HepG2 (cell line): Measurements from ENCODE around the gene ZNF394. TPM values are rescaled to one million over a fixed set of nuclear protein-coding genes. Genes with fewer than 3 reads are reported as not detected.

Experiments used
- AGO2 ChIP-seq: fragments of 200-400 bp; formaldehyde crosslinking; optimal IDR thresholded peaks from 2 replicates; pipeline ENCODE3; 2017; ENCODE audit warnings: mild to moderate bottlenecking, low read depth, low read length, moderate library complexity
- FOXO4 ChIP-seq: sonication (generic); formaldehyde crosslinking; conservative IDR thresholded peaks from 2 replicates; pipeline ENCODE4 v1.8.1; 2023; ENCODE audit warnings: missing genetic modification reagents
- GABPB1 ChIP-seq: IDR thresholded peaks from 2 replicates; pipeline ENCODE4 v1.6.1; 2016; ENCODE audit warnings: mild to moderate bottlenecking, missing genetic modification reagents, moderate library complexity, missing compliant biosample characterization
- LRRFIP1 ChIP-seq: sonication (generic); formaldehyde crosslinking; conservative IDR thresholded peaks from 2 replicates; pipeline ENCODE4 v1.4.0; 2020; ENCODE audit warnings: missing genetic modification reagents
- MAFK ChIP-seq, 2 experiments: IDR thresholded peaks in 1 of 2; conservative IDR thresholded peaks in 1 of 2; 2 replicates each; pipeline ENCODE4 v1.6.1; 2011; ENCODE audit warnings: improper control_type of control experiment in 2 of 2, low read length in 2 of 2
- MED1 ChIP-seq: sonication (generic); formaldehyde crosslinking; IDR thresholded peaks from 2 replicates; pipeline ENCODE4 v1.4.0; 2020; ENCODE audit warnings: missing genetic modification reagents
- MLXIP ChIP-seq: sonication (generic); formaldehyde crosslinking; IDR thresholded peaks from 2 replicates; pipeline ENCODE4 v1.9.0; 2021; ENCODE audit warnings: missing genetic modification reagents, borderline replicate concordance
- NFATC3 ChIP-seq: sonication (generic); formaldehyde crosslinking; IDR thresholded peaks from 2 replicates; pipeline ENCODE4 v1.5.1; 2020; ENCODE audit warnings: mild to moderate bottlenecking, missing genetic modification reagents
- NFIC ChIP-seq: IDR thresholded peaks from 2 replicates; pipeline ENCODE4 v1.6.1; 2012; ENCODE audit warnings: mild to moderate bottlenecking, low read length, inconsistent platforms
- PLRG1 ChIP-seq: fragments of 450-650 bp; conservative IDR thresholded peaks from 2 replicates; pipeline ENCODE4 v1.6.1; 2016
- SETDB1 ChIP-seq: sonication (generic); formaldehyde crosslinking; IDR thresholded peaks from 2 replicates; pipeline ENCODE4 v1.5.1; 2020; ENCODE audit warnings: missing genetic modification reagents, mild to moderate bottlenecking, borderline replicate concordance
- SP2 ChIP-seq: sonication (generic); formaldehyde crosslinking; IDR thresholded peaks from 2 replicates; pipeline ENCODE4 v1.5.1; 2020; ENCODE audit warnings: mild to moderate bottlenecking, missing genetic modification reagents
- TAF1 ChIP-seq: sonication (generic); formaldehyde crosslinking; IDR thresholded peaks from 2 replicates; pipeline ENCODE4 v1.4.0; 2020; ENCODE audit warnings: missing genetic modification reagents
- TSC22D2 ChIP-seq: sonication (generic); formaldehyde crosslinking; IDR thresholded peaks from 2 replicates; pipeline ENCODE4 v1.5.1; 2020; ENCODE audit warnings: missing genetic modification reagents, mild to moderate bottlenecking, borderline replicate concordance
- ZBTB42 ChIP-seq: sonication (generic); formaldehyde crosslinking; IDR thresholded peaks from 2 replicates; pipeline ENCODE4 v1.5.0; 2020; ENCODE audit warnings: mild to moderate bottlenecking, missing genetic modification reagents
- ZNF441 ChIP-seq: sonication (generic); formaldehyde crosslinking; IDR thresholded peaks from 2 replicates; pipeline ENCODE4 v1.7.0; 2021; ENCODE audit warnings: missing genetic modification reagents, borderline replicate concordance
- ZNF510 ChIP-seq: sonication (generic); formaldehyde crosslinking; IDR thresholded peaks from 2 replicates; pipeline ENCODE4 v1.4.0; 2020; ENCODE audit warnings: low read depth, mild to moderate bottlenecking, missing genetic modification reagents
- ZNF543 ChIP-seq: sonication (generic); formaldehyde crosslinking; IDR thresholded peaks from 2 replicates; pipeline ENCODE4 v1.4.0; 2020; ENCODE audit warnings: mild to moderate bottlenecking, missing genetic modification reagents
- ZNF576 ChIP-seq: sonication (generic); formaldehyde crosslinking; IDR thresholded peaks from 2 replicates; pipeline ENCODE4 v1.4.0; 2020; ENCODE audit warnings: mild to moderate bottlenecking, missing genetic modification reagents
- ZNF616 ChIP-seq: sonication (generic); formaldehyde crosslinking; IDR thresholded peaks from 2 replicates; pipeline ENCODE4 v1.5.0; 2020; ENCODE audit warnings: low read depth, mild to moderate bottlenecking, missing genetic modification reagents
- ZNF780A ChIP-seq: sonication (generic); formaldehyde crosslinking; IDR thresholded peaks from 2 replicates; pipeline ENCODE4 v1.8.0; 2022; ENCODE audit warnings: mild to moderate bottlenecking, missing genetic modification reagents, moderate library complexity
- ZSCAN22 ChIP-seq: sonication (generic); formaldehyde crosslinking; IDR thresholded peaks from 2 replicates; pipeline ENCODE4 v1.4.0; 2020; ENCODE audit warnings: mild to moderate bottlenecking, missing genetic modification reagents
- ZSCAN29 ChIP-seq: sonication (generic); formaldehyde crosslinking; conservative IDR thresholded peaks from 2 replicates; pipeline ENCODE4 v1.4.0; 2020; ENCODE audit warnings: mild to moderate bottlenecking, missing genetic modification reagents
- polyA plus RNA-seq, 8 experiments: library from polyadenylated mRNA; depleted of rRNA in 3 of 8; stranded (reverse) in 7 of 8; unstranded in 1 of 8; fragments of >200 nt; fragmentation: Illumina TruSeq in 4 of 8; extraction: Trizol in 4 of 8; gene quantifications; 2 replicates each; pipeline versions ENCODE4 v1.2.1 to v1.2.3, GENCODE V29; 2011 to 2016; ENCODE audit warnings: low read depth in 4 of 8, missing spikeins in 1 of 8, mixed read lengths in 1 of 8; ENCODE audit not compliant: insufficient read depth in 1 of 8
- total RNA-seq, 5 experiments: library from RNA; depleted of rRNA; stranded (reverse); fragments of >200 nt; fragmentation: Illumina TruSeq; extraction: Trizol; gene quantifications; 2 replicates each; pipeline ENCODE4 v1.2.3, GENCODE V29; 2016; ENCODE audit warnings: low read depth in 1 of 5

ZNF394 gene
- total and polyA plus RNA-seq, 2 of the 13 experiments (the other 11 are each of a cell fraction or from before 2014, with no cell fraction given) = 7.8 to 19.6 TPM

GRCh38 chr7:99504603-99505323 is 4.7 kb upstream of the ZNF394 start, which contains the start of gene ZKSCAN5 (continued):
- TF ChIP-seq ZNF543 (CRISPR knock-in tag) = peak; percentile 32; the same call in 1 of the 2 replicates
- no peak for TF ChIP-seq ZNF780A (CRISPR knock-in tag)
- peak; percentile 85 for TF ChIP-seq SP2 (CRISPR knock-in tag)
- TF ChIP-seq GABPB1 (CRISPR knock-in tag) = peak; percentile 94
- TF ChIP-seq NFIC = no peak
- no peak for TF ChIP-seq ZNF616
- no peak for TF ChIP-seq ZSCAN22 (CRISPR knock-in tag)
- peak; percentile 90 for TF ChIP-seq ZSCAN29 (CRISPR knock-in tag)
- no peak for TF ChIP-seq LRRFIP1
- no peak for TF ChIP-seq ZNF441 (CRISPR knock-in tag)
- no peak for TF ChIP-seq MED1
- TF ChIP-seq ZNF576 = no peak
- no peak for TF ChIP-seq FOXO4 (CRISPR knock-in tag)
- no peak for TF ChIP-seq PLRG1
- no peak for TF ChIP-seq AGO2
- TF ChIP-seq TSC22D2 (CRISPR knock-in tag) = no peak
- TF ChIP-seq TAF1 (CRISPR knock-in tag) = peak; percentile 74; the same call in 1 of the 2 replicates
- TF ChIP-seq MLXIP (CRISPR knock-in tag) = no peak
- peak; percentile 46; the same call in 1 of the 2 replicates for TF ChIP-seq ZNF510 (CRISPR knock-in tag)
- TF ChIP-seq ZBTB42 (CRISPR knock-in tag) = no peak
- TF ChIP-seq NFATC3 (CRISPR knock-in tag) = 0 out of 2 replicates have a peak, but pooled peaks have one; percentile 66
- TF ChIP-seq SETDB1 (CRISPR knock-in tag) = no peak
- no peak for TF ChIP-seq MAFK (conservative IDR thresholded peaks at IDR 0.05 in 1 of 2, IDR thresholded peaks at IDR 0.05 in 1 of 2; ENCODE audit: low read length in 2 of 2)
- TF ChIP-seq, all 625 proteins: peak for 185
